Measurements from ENCODE around the gene GTPBP1.

Gene GTPBP1

DNA sequence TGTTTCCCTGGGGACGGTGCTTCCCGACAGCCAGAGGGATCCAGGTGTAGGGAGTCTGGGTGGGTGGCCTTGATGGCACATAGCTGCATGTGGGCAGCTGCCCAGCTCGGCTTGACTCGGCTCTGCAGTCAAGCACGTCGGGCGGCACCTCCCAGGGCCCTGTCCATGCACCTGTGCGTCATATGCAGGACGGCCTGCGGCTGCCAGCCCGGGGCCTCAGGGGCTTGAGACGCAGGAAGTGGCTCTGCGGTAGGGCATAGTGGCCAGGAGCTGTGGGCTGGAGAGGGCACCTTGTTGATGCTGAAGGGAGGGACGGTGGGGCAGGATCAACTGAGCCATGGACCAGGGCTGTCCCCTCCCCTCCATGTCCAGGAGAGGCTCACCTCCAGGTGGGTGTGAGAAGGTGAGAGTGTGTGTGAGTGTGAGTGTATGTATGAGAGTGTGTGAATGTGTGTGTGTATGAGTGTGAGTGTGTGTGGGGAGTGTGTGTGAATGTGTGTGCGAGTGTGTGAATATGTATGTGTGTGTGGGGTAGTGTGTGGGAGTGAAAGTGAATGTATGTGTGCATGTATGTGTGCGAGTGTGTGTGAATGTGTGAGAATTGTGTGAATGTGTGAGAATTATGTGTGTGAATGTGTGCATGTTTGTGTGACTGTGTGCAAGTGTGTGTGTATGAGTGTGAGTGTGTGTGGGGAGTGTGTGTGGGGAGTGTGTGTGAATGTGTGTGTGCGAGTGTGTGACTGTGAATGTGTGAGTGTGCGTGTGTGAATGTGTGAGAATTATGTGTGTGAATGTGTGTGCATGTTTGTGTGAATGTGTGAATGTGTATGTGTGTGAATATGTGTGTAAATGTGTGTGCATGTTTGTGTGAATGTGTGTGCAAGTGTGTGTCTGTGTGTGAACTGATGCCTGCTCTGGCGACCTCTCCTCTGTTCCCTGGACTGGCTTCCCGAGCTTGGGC is 55.7 kb downstream of the GTPBP1 start:
- no peak for FAIRE-seq

- no peak for FAIRE-seq
Measured at GRCh38 chr22:38762551-38762983, 56.8 kb downstream of the GTPBP1 start.

DNA sequence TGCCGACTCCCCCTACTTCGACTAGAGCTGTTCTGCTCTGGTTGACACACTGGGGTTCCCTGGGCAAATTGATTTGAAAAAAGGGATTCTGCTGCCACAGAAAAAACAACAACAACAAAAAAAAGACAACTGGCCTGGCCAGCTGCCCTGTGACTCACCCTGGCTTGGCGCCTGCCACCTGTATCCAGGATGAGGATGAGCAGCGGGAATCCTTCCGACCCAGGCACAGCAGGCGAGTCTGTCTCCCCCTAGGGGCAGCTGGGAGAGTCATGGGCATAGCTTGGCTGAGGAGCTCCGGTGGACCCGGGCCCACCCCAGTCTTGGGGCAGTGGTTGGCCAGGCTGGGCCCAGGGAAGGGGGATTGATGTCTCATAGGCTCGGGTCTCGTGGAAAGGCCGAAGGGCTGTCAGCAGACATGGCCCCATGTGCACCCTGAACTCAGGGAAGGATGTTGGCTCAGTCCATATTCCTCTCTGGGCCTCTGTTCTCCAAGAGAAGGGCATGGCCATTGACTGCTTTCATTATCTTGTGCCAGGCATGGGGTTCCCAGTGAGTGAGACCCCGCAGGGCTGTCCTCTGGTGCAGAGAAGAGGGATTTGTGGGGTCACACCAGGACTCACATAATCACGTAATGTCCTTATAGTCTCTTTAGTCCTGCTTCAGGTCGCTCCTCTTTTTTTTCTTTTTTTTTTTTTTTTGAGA is 60.5 kb downstream of the GTPBP1 start:
- no peak for FAIRE-seq

GRCh38 chr22:38767313-38767712 is 61.6 kb downstream of the GTPBP1 start:
- FAIRE-seq = no peak

DNA sequence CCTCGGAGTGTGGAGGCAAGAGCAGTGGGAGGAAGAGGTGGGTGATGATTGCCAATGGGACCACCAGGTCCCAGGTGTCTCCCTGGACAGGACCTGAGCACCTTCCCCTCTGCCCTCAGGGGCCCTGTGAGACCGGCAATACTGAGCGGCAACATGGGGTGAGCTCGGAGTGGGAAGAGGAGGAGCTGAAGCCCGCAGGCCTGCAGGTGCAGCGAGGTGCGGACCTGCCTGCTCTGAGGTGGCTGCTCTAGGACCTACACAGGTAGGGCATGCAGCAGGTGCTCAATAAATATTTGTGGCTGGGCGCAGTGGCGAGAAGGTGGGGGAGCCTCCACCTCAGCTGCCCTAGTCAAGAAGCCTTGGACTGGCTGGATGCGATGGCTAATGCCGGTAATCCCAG is 62.3 kb downstream of the GTPBP1 start:
- no peak for FAIRE-seq

DNA sequence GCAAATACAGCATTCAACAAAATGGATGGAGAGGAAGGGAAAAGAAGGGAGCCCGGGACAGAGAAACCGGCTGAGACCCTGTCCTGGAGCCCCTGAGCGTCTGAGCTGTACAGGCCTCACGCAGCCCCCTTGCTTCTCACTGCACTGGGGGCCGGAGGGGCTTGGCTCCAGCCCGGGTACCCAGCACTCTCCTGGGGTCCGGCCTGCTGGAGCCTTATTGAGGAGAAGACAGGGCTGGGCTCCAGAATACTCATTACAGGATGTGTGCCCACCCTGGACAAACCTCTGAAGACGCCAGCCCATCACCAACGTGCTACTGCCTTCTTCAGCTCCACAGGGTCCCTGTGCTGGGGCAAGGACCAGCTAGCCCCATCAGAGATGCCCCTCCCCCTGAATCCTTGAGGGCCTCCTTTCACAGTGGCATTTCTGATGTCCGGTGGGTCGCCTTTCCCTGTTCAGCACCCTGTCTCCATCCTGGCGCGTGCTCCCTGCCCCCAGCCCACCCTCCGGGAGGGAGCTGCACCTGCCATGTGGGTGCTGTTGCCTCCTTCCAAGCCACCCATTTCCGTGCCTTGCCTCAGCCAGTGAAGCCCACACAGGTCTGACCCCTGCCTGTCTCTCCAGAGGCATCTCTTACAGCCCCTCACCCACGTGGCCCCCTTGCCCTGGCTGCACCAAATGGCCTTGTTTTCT is 64.7 kb downstream of the GTPBP1 start:
- FAIRE-seq = no peak

GRCh38 chr22:38772623-38772873 is 66.8 kb downstream of the GTPBP1 start:
- FAIRE-seq = no peak

DNA sequence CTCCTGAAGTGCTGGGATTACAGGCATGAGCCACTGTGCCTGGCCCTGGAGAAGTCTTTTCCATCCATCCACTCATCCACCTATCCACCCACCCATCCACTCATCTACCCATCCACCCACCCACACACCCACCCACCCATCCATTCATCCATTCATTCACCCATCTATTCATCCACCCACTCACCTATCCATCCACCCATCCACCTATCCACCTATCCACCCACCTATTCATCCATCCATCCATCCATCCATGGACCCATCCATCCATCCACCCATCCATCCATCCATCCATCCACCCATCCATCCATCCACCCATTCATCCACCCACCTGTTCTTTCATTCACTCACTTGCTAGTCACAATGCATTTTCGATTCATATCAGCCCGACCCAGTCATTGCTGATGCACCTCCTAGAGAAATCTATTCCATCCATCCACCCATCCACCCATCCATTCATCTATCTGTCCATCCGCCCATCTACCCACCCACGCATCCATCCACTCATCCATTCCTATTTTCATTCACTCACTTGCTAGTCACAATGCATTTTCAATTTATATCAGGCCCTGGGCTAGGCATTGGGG is 67.7 kb downstream of the GTPBP1 start:
- FAIRE-seq = no peak

DNA sequence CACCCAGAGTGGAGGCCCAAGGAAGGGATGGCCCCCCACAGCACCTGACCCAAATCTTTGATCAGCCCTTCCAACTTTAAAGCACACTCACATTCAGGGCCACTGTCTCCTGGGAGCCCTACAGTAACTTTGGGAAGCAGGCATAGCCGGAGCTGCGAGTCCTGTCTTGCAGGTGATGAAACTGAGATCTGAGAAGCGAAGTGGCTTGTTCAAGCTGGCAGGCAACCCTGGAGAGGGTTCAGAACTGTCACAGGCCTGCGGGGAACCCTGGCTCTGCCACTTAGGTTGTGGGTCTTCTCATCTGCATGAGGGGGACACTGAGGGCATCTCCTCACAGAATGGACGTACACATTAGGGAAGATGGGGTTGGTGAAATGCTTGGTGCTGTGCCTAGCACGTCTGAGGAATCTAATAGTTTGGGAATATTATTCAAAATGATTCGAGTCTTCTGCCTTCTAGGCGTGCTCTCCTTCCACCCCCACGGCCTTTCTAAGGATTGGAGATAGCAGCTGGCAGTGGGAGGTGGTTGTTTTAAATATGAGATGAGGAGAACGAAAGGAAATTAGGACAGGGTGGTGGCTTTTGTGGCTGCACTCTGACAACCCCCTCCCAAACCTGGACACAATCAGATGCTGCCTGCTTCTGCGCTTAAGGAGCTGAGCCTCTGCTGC is 68.9 kb downstream of the GTPBP1 start:
- no peak for FAIRE-seq

DNA sequence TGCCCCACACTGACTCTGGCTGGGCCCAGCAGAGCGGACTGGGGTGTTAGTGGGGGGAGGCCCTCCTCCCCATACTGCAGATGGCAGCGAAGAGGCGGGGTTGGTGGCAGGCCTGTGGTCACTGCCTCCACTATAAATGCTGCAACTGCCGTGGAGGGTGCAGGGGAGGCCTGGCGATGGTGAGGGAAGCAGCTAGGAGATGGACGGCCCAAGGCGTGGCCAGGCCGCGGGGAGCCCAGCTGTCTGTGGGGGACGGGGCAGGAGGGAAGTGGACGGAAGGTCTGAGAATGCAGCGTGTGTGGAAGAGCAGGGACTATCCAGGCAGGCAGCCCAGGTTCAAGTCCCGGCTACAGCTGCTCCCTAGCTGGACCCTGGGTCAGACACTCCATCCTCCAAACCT is 69.9 kb downstream of the GTPBP1 start:
- no peak for FAIRE-seq

DNA sequence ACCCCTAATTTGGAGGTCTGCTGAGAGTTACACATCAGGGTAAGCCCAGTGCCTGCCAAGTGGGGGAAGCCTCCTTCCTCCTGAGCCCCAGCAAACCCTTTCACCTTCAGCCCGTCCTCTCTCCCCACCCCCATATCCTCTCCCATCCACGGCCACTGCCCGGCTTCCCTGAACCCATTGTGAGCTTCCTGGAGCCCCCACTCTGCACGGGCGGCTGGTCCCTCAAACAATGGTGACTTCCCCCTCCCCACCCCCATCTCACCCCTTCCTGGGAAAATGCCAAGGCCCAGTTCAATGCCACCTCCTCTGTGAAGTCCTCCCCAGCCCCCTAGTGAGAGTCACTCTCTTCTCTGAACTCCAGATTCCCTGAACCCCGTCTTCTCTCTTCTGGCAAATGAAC is 70.3 kb downstream of the GTPBP1 start:
- FAIRE-seq = no peak

DNA sequence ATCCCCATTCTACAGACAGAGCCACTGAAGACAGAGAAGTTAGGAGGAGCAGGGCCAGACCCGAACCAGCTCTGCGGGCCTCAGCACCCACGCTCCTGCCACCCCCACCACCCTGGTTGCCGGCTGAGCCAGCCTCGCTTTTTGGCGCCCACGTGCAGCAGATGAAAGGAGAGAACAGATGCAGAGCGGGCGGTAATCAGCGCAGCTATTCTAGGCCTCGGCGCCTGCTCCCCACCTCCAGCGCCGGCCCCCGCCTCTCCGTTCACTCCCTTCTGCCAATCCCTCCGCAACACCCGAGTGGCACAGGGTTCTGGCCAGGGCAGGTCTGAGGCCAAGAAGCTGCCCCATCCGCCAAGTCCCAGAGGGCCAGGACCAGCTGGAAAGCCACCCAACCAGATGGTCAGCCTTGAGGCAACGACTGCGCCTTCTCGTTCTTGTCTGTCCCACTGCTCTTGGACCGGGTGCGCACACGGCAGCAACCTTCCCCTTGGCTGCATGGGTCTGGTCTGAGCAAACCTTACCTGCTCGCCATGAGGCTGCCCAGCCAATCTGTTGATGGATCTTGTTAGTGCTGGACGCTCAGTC is 71.4 kb downstream of the GTPBP1 start:
- no peak for FAIRE-seq

DNA sequence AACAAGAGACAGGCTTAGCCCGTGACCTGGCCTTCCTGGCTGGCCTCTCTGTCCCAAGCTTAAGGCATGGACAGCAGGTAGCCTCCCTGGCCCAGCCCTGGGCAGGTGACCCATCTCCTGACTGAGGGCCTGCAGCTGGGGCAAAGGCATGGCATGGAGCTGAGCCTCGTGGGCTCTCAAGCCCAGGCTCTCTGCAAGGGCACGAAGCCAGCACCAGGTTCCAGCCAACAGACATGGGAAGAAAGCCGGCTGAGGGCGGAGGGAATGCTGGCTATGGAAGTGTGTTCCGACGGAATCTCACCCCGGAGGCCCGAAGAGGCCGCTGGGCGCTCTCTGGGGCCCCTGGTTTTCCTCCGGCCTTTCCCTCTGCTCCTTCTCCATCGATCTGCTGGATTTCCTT is 75.3 kb downstream of the GTPBP1 start:
- no peak for FAIRE-seq

DNA sequence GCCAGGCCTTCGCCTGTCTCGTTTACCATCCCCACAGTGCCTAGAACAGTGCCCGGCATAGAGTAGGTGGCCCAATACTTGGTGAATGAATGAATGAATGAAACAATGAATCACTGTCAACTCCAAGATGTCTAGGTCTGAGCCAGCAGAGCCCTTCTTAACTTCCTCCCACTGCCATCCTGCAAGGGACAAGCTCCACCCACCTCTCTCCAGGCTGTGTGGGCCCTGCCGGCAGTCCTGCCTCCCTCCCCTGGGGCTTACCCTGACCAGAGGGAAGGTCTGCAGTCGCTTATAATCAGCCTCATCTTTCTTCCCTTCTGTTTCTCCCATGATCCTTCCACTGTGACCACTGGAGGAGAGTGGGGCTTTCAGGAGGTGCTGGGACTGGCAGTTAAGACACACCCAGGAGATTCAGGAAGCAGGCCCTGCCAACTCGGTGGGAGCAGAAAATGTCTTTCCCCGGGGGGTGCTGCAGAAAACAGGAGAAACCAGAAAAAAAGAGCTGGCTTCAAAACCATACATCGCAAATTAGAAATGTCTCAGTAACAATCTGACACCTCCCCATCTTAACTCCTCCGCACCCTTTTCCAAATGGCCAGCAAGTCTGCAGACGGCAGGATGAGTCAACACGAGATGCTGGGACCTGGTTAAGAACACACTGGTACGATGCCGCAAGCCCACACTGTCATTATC is 76.8 kb downstream of the GTPBP1 start:
- FAIRE-seq = no peak

Measured in colon (tissue), 2 donors.